SK-N-MC (cell line): ENCODE measurements around the gene TRIM46.

Source experiments
- EZH2 ChIP-seq: fragments of 200-600 bp; sonication (generic); IDR thresholded peaks from one replicate; pipeline ENCODE4 v1.6.1; 2017; ENCODE audit warnings: antibody characterized with exemption
- FOXP2 ChIP-seq: optimal IDR thresholded peaks from 2 replicates; pipeline ENCODE3; 2011; ENCODE audit warnings: mild to moderate bottlenecking, moderate library complexity; ENCODE audit not compliant: insufficient read depth; ENCODE audit errors: extremely low read length, control extremely low read depth
- POLR2AphosphoS5 ChIP-seq: IDR thresholded peaks from 2 replicates; pipeline ENCODE4 v1.6.1; 2012; ENCODE audit warnings: mild to moderate bottlenecking, low read depth, low read length, borderline replicate concordance

GRCh38 chr1:155184835-155185782 lies 11.5 kb downstream of the TRIM46 start:
- no peak for TF ChIP-seq POLR2AphosphoS5
- TF ChIP-seq EZH2 = no peak
- TF ChIP-seq FOXP2 = no peak
